KMS-11 (cell line): ENCODE results near the gene LMO1.

Experiments
- H2AFZ ChIP-seq: fragments of 200-600 bp; sonication (generic); 2 replicates; pipeline ENCODE4 v1.6.1; 2016; ENCODE audit warnings: antibody characterized with exemption, mixed run types, low read depth
- H3K27ac ChIP-seq: fragments of 200-600 bp; sonication (generic); 2 replicates; pipeline ENCODE4 v1.6.1; 2016; ENCODE audit warnings: mild to moderate bottlenecking, mixed run types
- H3K27me3 ChIP-seq: fragments of 200-600 bp; sonication (generic); 2 replicates; pipeline ENCODE4 v1.6.1; 2017; ENCODE audit warnings: mild to moderate bottlenecking, low read depth, mixed run types, moderate library complexity; ENCODE audit not compliant: insufficient read depth
- H3K36me3 ChIP-seq: fragments of 200-600 bp; sonication (generic); 2 replicates; pipeline ENCODE4 v1.6.1; 2017; ENCODE audit warnings: mild to moderate bottlenecking, mixed run types; ENCODE audit not compliant: insufficient read depth
- H3K4me1 ChIP-seq: fragments of 200-600 bp; sonication (generic); 2 replicates; pipeline ENCODE4 v1.6.1; 2016; ENCODE audit warnings: mild to moderate bottlenecking, low read depth, mixed run types; ENCODE audit not compliant: poor library complexity, severe bottlenecking
- H3K4me2 ChIP-seq: fragments of 200-600 bp; sonication (generic); 2 replicates; pipeline ENCODE4 v1.7.0; 2016; ENCODE audit warnings: mild to moderate bottlenecking, mixed run types
- H3K4me3 ChIP-seq: fragments of 200-600 bp; sonication (generic); IDR thresholded peaks from 2 replicates; pipeline ENCODE4 v1.6.1; 2017; ENCODE audit warnings: low read depth, low read length, mixed read lengths; ENCODE audit not compliant: insufficient read depth
- H3K79me2 ChIP-seq: fragments of 200-600 bp; sonication (generic); 2 replicates; pipeline ENCODE4 v1.6.1; 2016; ENCODE audit warnings: low read depth, mixed run types; ENCODE audit not compliant: insufficient read depth
- H3K9ac ChIP-seq: fragments of 200-600 bp; sonication (generic); 2 replicates; pipeline ENCODE4 v1.6.1; 2016; ENCODE audit warnings: mild to moderate bottlenecking, mixed run types
- H4K20me1 ChIP-seq: fragments of 200-600 bp; sonication (generic); 2 replicates; pipeline ENCODE4 v1.6.1; 2016; ENCODE audit warnings: mild to moderate bottlenecking, mixed run types; ENCODE audit not compliant: insufficient read depth
- TF ChIP-seq, protein P1 (sequence below): fragments of 200-600 bp; sonication (generic); conservative IDR thresholded peaks from 2 replicates; pipeline ENCODE4 v1.6.1; 2017; ENCODE audit warnings: low read depth, mild to moderate bottlenecking, antibody characterized with exemption, low read length, moderate library complexity, mixed read lengths

Gene LMO1

DNA sequence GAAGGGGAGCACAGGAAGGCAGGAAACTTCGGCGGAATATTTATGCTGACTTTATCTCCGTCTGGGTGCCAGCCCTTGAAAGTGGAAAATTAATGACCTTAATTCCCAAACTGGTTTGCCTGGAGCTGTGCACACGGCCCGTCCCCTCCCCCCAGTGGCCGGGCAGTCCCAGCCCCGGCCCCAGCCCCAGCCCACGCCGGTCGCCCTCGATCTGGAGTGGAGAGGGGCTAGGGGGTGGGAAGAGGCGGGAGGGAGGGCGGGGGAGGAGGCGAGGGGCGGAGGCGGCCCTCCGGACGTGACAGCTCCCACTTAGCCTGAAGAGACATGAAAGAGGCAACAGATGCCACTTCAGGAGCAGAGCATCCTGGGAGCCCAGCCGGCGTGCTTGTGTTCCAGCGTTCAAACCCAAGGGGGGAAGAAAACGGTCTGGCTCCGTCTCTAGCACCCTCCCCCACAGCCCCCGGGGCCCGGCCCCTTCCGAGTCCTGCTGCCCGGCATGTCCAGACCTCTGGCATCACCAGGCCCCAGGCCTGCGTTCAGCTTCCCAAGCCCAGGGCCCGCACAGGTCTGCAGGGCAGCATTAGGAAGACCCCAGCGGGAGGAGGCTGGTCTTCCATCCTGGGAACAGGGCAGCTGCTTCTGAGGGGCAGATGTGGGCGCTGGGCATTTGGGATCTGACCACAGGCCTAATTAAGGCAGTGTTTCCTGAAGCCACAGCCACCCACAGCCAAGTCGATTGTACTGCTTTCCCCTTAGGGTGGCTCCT lies 20.0 kb upstream of the LMO1 start:
- no peak overlapping the region for H3K4me2 ChIP-seq
- no peak overlapping the region for H3K27ac ChIP-seq
- no peaks in the 10 kb centered on the region for H3K4me1 ChIP-seq
- H4K20me1 ChIP-seq = no peaks in the 10 kb centered on the region
- H3K79me2 ChIP-seq = no peaks in the 10 kb centered on the region
- H3K27me3 ChIP-seq = no peaks in the 10 kb centered on the region
- H3K9ac ChIP-seq = no peak overlapping the region
- TF ChIP-seq, protein P1, sequence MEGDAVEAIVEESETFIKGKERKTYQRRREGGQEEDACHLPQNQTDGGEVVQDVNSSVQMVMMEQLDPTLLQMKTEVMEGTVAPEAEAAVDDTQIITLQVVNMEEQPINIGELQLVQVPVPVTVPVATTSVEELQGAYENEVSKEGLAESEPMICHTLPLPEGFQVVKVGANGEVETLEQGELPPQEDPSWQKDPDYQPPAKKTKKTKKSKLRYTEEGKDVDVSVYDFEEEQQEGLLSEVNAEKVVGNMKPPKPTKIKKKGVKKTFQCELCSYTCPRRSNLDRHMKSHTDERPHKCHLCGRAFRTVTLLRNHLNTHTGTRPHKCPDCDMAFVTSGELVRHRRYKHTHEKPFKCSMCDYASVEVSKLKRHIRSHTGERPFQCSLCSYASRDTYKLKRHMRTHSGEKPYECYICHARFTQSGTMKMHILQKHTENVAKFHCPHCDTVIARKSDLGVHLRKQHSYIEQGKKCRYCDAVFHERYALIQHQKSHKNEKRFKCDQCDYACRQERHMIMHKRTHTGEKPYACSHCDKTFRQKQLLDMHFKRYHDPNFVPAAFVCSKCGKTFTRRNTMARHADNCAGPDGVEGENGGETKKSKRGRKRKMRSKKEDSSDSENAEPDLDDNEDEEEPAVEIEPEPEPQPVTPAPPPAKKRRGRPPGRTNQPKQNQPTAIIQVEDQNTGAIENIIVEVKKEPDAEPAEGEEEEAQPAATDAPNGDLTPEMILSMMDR = no peak
- no peak overlapping the region for H3K4me3 ChIP-seq
- no peaks in the 10 kb centered on the region for H3K36me3 ChIP-seq
- H2AFZ ChIP-seq = no peak overlapping the region

- no peak overlapping the region for H3K4me3 ChIP-seq
- no peaks in the 10 kb centered on the region for H3K79me2 ChIP-seq
- no peak overlapping the region for H2AFZ ChIP-seq
- no peak overlapping the region for H3K27ac ChIP-seq
- no peaks in the 10 kb centered on the region for H3K4me1 ChIP-seq
- no peak overlapping the region for H3K4me2 ChIP-seq
- H3K9ac ChIP-seq = no peak overlapping the region
- H4K20me1 ChIP-seq = no peaks in the 10 kb centered on the region
- TF ChIP-seq, protein P1 = no peak
- no peaks in the 10 kb centered on the region for H3K27me3 ChIP-seq
- no peaks in the 10 kb centered on the region for H3K36me3 ChIP-seq
Measured at GRCh38 chr11:8283100-8283464, 19.4 kb upstream of the LMO1 start.

- H2AFZ ChIP-seq = no peak overlapping the region
- H3K4me2 ChIP-seq = no peak overlapping the region
- TF ChIP-seq, protein P1 = no peak
- H3K4me1 ChIP-seq = no peaks in the 10 kb centered on the region
- H3K27ac ChIP-seq = no peak overlapping the region
- no peak overlapping the region for H3K9ac ChIP-seq
- no peaks in the 10 kb centered on the region for H3K27me3 ChIP-seq
- no peaks in the 10 kb centered on the region for H3K36me3 ChIP-seq
- H4K20me1 ChIP-seq = no peaks in the 10 kb centered on the region
- H3K79me2 ChIP-seq = no peaks in the 10 kb centered on the region
- H3K4me3 ChIP-seq = no peak overlapping the region
Measured at GRCh38 chr11:8282631-8283030, 19.0 kb upstream of the LMO1 start.

GRCh38 chr11:8281266-8281665 lies 17.6 kb upstream of the LMO1 start:
- H3K27me3 ChIP-seq = no peaks in the 10 kb centered on the region

More at GRCh38 chr11:8281266-8281665, 17.6 kb upstream of the LMO1 start:
- Histone ChIP-seq H3K9ac (no peak overlapping the region), H3K79me2 (no peaks in the 10 kb centered on the region), H3K4me2 (no peak overlapping the region), H3K27ac (no peak overlapping the region), H3K4me1 (no peaks in the 10 kb centered on the region), H3K4me3 (no peak overlapping the region), H3K36me3 (no peaks in the 10 kb centered on the region), H4K20me1 (no peaks in the 10 kb centered on the region), H2AFZ (no peak overlapping the region)
- TF ChIP-seq, protein P1 = no peak
